Measurements from ENCODE around the gene ARID3A. TPM values are rescaled to one million over a fixed set of nuclear protein-coding genes. Genes with fewer than 3 reads are reported as not detected.

Gene ARID3A
- polyA plus RNA-seq, 3 donors from 2014 or later = 1.0 to 1.7 (median 1.4) TPM

Other genes with a start within 250 kb of the ARID3A start
- gene FSTL3, start 249.6 kb upstream of the ARID3A start, polyA plus RNA-seq = 1 to 10 TPM in 2 of 3 donors, not detected in 1; 1.4 to 2.6 TPM
- 10 to 100 TPM in 1 of 3 donors, 1 to 10 TPM in 2; 5.8 to 41.4 (median 6.3) TPM for gene PRSS57, start 230.6 kb upstream of the ARID3A start, polyA plus RNA-seq
- gene PALM, start 217.1 kb upstream of the ARID3A start, polyA plus RNA-seq = not detected
- gene MISP, start 174.9 kb upstream of the ARID3A start, polyA plus RNA-seq = not detected
- gene PTBP1, start 128.6 kb upstream of the ARID3A start, polyA plus RNA-seq = 100 to 1,000 TPM in 1 of 3 donors, 10 to 100 TPM in 2; 70.0 to 185 (median 87.8) TPM
- not detected for gene PLPPR3, start 104.1 kb upstream of the ARID3A start, polyA plus RNA-seq
- not detected for gene AZU1, start 98.2 kb upstream of the ARID3A start, polyA plus RNA-seq
- gene PRTN3, start 85.0 kb upstream of the ARID3A start, polyA plus RNA-seq = not detected
- not detected for gene ELANE, start 73.7 kb upstream of the ARID3A start, polyA plus RNA-seq
- gene CFD, start 66.4 kb upstream of the ARID3A start, polyA plus RNA-seq = 1 to 10 TPM; 1.5 to 4.1 (median 3.6) TPM
- gene MED16, start 32.8 kb upstream of the ARID3A start, polyA plus RNA-seq = 100 to 1,000 TPM in 1 of 3 donors, 10 to 100 TPM in 2; 44.2 to 112 (median 48.0) TPM
- gene RNU6-9, start 32.6 kb upstream of the ARID3A start, polyA plus RNA-seq = not detected
- gene R3HDM4, start 12.8 kb upstream of the ARID3A start, polyA plus RNA-seq = 100 to 1,000 TPM in 1 of 3 donors, 10 to 100 TPM in 2; 83.5 to 146 (median 85.8) TPM
- gene KISS1R, start 8.7 kb upstream of the ARID3A start, polyA plus RNA-seq = not detected
- 100 to 1,000 TPM in 1 of 3 donors, 10 to 100 TPM in 2; 60.5 to 116 (median 70.9) TPM for gene WDR18, start 58.3 kb downstream of the ARID3A start, polyA plus RNA-seq
- not detected for gene GRIN3B, start 74.4 kb downstream of the ARID3A start, polyA plus RNA-seq
- 100 to 1,000 TPM in 1 of 3 donors, 10 to 100 TPM in 2; 45.6 to 102 (median 61.1) TPM for gene TMEM259, start 95.1 kb downstream of the ARID3A start, polyA plus RNA-seq
- gene RNU6-2, start 95.5 kb downstream of the ARID3A start, polyA plus RNA-seq = not detected
- 100 to 1,000 TPM; 227 to 382 (median 255) TPM for gene CNN2, start 100.6 kb downstream of the ARID3A start, polyA plus RNA-seq
- 10 to 100 TPM in 1 of 3 donors, 1 to 10 TPM in 2; 4.5 to 13.3 (median 5.2) TPM for gene ABCA7, start 114.1 kb downstream of the ARID3A start, polyA plus RNA-seq
- 100 to 1,000 TPM; 164 to 417 (median 169) TPM for gene ARHGAP45, start 141.1 kb downstream of the ARID3A start, polyA plus RNA-seq
- 100 to 1,000 TPM; 182 to 288 (median 237) TPM for gene POLR2E, start 169.3 kb downstream of the ARID3A start, polyA plus RNA-seq
- gene GPX4, start 178.0 kb downstream of the ARID3A start, polyA plus RNA-seq = 100 to 1,000 TPM; 225 to 320 (median 280) TPM
- gene SBNO2, start 248.2 kb downstream of the ARID3A start, polyA plus RNA-seq = 1 to 10 TPM in 1 of 3 donors, under 1 TPM in 2; 0.27 to 3.4 (median 0.89) TPM

Measured in immature natural killer cell (primary cell).